Lower leg skin (tissue), 4 donors: ENCODE results near the gene PLEKHA6. TPM values are rescaled to one million over a fixed set of nuclear protein-coding genes. Genes with fewer than 3 reads are reported as not detected.
A peak's percentile ranks its signal among the peaks of the same experiment; 100 is the strongest.

ENCODE experiments used
- DNase-seq, 2 donors: peaks; one replicate each; pipeline ENCODE4 v3.0.0-alpha.2; 2019; ENCODE audit warnings: low spot score in 2 of 2
- H3K4me3 ChIP-seq: fragments of 200-600 bp; sonication (generic); 2 replicates; pipeline ENCODE4 v1.5.1; 2017; ENCODE audit warnings: mild to moderate bottlenecking, low read depth; ENCODE audit not compliant: poor library complexity, severe bottlenecking
- POLR2A ChIP-seq, 2 donors: fragments of 450-650 bp; IDR thresholded peaks; one replicate each; pipeline ENCODE4 v1.6.1; 2016 to 2017; ENCODE audit warnings: antibody characterized with exemption in 2 of 2, mild to moderate bottlenecking in 1 of 2, moderate library complexity in 1 of 2
- WGBS, 2 donors: methylation state at CpG; one replicate each; pipeline ENCODE4 v1.1.5; 2018; 5-methylcytosine and 5-hydroxymethylcytosine counted together
- intact Hi-C: fragments of 100-400 bp; cut with DNase I; formaldehyde crosslinking; loops from one replicate; pipeline ENCODE4 v1.15.0; 2023; ENCODE audit warnings: low total_unique reads
- total RNA-seq, 4 donors: library from RNA; depleted of rRNA; stranded (reverse); fragments of >200 nt; gene quantifications; one replicate each; pipeline ENCODE4 v1.1.0, GENCODE V29; 2016
- TF ChIP-seq, protein P1 (sequence below), 3 donors: fragments of 450-650 bp; IDR thresholded peaks; one replicate each; pipeline ENCODE4 v1.5.1; 2016; ENCODE audit warnings: antibody characterized with exemption in 3 of 3, mild to moderate bottlenecking in 3 of 3, moderate library complexity in 2 of 3

The PLEKHA6 gene
- total RNA-seq, 4 donors from 2014 or later = 1.7 to 16.4 (median 11.1) TPM

DNA sequence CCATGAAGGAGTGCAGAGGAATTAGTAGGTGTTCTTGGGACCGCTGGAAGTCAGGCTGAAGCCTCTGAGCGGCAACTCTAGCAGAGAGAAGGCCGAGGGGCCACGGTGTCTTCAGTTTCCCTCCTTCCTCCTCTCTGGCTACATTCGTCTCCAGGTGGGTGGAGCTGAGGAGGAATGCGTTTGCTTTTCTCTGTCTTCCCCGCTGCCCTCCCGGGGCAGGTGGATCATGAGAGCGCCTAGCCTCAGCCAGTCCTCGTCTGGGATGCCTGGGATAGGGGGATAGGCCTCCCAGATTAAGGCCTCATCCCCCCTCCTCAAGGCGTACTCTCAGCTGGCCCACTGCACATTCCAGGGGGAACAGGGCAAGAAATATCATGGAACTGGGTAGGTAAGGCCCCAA is 138.5 kb downstream of the PLEKHA6 start:
- H3K4me3 ChIP-seq = no peak overlapping the region
- 87 to 96% methylated on average over 11 of the region's 11 CpGs for WGBS, 2 donors
- DNase-seq = peak in 1 of 2 donors; percentile 56
- TF ChIP-seq, protein P1, sequence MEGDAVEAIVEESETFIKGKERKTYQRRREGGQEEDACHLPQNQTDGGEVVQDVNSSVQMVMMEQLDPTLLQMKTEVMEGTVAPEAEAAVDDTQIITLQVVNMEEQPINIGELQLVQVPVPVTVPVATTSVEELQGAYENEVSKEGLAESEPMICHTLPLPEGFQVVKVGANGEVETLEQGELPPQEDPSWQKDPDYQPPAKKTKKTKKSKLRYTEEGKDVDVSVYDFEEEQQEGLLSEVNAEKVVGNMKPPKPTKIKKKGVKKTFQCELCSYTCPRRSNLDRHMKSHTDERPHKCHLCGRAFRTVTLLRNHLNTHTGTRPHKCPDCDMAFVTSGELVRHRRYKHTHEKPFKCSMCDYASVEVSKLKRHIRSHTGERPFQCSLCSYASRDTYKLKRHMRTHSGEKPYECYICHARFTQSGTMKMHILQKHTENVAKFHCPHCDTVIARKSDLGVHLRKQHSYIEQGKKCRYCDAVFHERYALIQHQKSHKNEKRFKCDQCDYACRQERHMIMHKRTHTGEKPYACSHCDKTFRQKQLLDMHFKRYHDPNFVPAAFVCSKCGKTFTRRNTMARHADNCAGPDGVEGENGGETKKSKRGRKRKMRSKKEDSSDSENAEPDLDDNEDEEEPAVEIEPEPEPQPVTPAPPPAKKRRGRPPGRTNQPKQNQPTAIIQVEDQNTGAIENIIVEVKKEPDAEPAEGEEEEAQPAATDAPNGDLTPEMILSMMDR (IDR thresholded peaks at IDR 0.05) = no peak
- TF ChIP-seq POLR2A (IDR thresholded peaks at IDR 0.05) = no peak
- intact Hi-C loops = no loop called here

GRCh38 chr1:204219971-204220616 is 139.6 kb downstream of the PLEKHA6 start:
- no peak overlapping the region for H3K4me3 ChIP-seq
- intact Hi-C loops = loop anchor here (10.0 kb wide), 1 partner anchor 145 kb away; no protein-coding TSS in a partner anchor
- TF ChIP-seq POLR2A (IDR thresholded peaks at IDR 0.05) = no peak
- TF ChIP-seq, protein P1 (IDR thresholded peaks at IDR 0.05) = no peak
- peak in 1 of 2 donors; percentile 82 for DNase-seq
- 66 to 74% methylated on average over 10 of the region's 10 CpGs for WGBS, 2 donors

DNA sequence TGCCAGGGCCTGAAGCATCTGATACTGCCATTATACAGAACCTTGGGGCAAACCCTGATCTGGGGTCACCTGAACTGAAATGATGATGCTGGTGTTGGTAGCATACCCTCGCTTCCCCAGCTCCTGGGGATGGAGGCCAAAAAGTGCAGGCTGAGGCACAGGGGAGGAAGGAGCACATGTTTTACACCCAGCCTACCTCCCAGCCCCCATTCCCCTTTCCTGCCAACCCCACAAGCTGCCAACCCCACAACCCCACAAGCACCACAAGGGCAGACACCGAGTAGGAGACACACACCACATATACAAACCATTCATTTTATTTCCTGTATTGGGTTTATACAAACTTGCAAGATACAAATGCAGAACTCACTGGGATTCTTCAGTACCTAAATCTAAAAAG is 141.2 kb downstream of the PLEKHA6 start:
- WGBS, 2 donors = 72 to 75% methylated on average over 2 of the region's 2 CpGs
- intact Hi-C loops = loop anchor here (10.0 kb wide), 1 partner anchor 146 kb away; no protein-coding TSS in a partner anchor
- H3K4me3 ChIP-seq = no peak overlapping the region
- no peak for TF ChIP-seq POLR2A (IDR thresholded peaks at IDR 0.05)
- TF ChIP-seq, protein P1 (IDR thresholded peaks at IDR 0.05) = no peak
- peak in 1 of 2 donors; percentile 59 for DNase-seq

DNA sequence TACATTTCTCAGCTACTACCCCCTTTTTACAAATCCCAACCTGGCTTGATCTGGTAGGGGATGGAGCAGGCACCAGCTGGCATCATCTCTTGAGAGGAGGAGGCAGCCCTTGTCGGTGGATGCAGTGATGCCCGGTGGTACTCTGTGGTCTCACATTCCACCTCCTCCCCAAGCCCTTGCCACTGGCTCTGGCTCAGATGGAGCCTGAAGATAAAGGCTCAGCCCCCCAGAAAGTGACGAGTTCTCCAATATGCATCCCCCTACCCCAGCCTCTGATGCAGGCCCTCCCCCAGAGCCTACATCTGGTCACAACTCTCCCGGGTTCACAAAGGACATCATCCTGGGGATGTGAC is 142.1 kb downstream of the PLEKHA6 start:
- no peak for TF ChIP-seq POLR2A (IDR thresholded peaks at IDR 0.05)
- TF ChIP-seq, protein P1 (IDR thresholded peaks at IDR 0.05) = no peak
- DNase-seq = peak in 1 of 2 donors; percentile 69
- intact Hi-C loops = loop anchor here (10.0 kb wide), 1 partner anchor 147 kb away; no protein-coding TSS in a partner anchor
- 76 to 81% methylated on average over 4 of the region's 4 CpGs for WGBS, 2 donors
- H3K4me3 ChIP-seq = no peak overlapping the region

GRCh38 chr1:204216880-204217647 is 142.7 kb downstream of the PLEKHA6 start:
- intact Hi-C loops = loop anchor here (10.0 kb wide), 1 partner anchor 148 kb away; no protein-coding TSS in a partner anchor
- DNase-seq = peak in 1 of 2 donors; percentile 67
- WGBS, 2 donors = 79 to 88% methylated on average over 11 of the region's 11 CpGs
- H3K4me3 ChIP-seq = no peak overlapping the region
- TF ChIP-seq, protein P1 (IDR thresholded peaks at IDR 0.05) = no peak
- no peak for TF ChIP-seq POLR2A (IDR thresholded peaks at IDR 0.05)
